D721Med (cell line): Measurements from ENCODE around the gene RFX3.
A peak's percentile ranks its signal among the peaks of the same experiment; 100 is the strongest.

Source experiments
- DNase-seq: peaks from one replicate; pipeline ENCODE4 v3.0.0; 2011; ENCODE audit warnings: low spot score; ENCODE audit not compliant: insufficient read length
- FAIRE-seq: peaks from 2 replicates; lab custom pipeline; 2011; peaks lifted over from hg19 to GRCh38; lab: Jason Lieb, UNC
- TF ChIP-seq, protein P1 (sequence below): IDR thresholded peaks from 2 replicates; pipeline ENCODE4 v1.5.1; 2012; ENCODE audit warnings: mild to moderate bottlenecking, control low read depth; ENCODE audit not compliant: insufficient read depth; ENCODE audit errors: missing control alignments

Gene RFX3

DNA sequence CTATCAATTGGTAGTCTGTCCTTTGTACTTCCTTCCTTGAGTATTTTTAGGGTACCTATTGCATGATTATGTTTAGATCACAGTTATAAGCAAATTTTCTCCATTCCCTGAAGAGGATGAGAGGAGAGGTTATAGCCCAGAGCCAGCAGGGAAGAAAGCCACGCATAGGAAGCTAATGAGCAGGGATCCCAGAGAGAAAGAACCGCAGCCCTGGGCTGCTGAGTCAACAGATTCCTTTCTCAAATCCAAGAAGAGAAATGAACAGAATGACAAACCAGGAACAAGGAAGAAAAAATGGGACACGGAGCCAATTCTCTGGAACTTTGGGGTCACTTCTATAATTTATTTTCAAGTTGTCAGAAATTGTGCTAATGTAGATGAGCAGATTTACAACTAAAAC, 284.5 kb downstream of the RFX3 start:
- FAIRE-seq (no peak), DNase-seq (no peak)
- TF ChIP-seq, protein P1, sequence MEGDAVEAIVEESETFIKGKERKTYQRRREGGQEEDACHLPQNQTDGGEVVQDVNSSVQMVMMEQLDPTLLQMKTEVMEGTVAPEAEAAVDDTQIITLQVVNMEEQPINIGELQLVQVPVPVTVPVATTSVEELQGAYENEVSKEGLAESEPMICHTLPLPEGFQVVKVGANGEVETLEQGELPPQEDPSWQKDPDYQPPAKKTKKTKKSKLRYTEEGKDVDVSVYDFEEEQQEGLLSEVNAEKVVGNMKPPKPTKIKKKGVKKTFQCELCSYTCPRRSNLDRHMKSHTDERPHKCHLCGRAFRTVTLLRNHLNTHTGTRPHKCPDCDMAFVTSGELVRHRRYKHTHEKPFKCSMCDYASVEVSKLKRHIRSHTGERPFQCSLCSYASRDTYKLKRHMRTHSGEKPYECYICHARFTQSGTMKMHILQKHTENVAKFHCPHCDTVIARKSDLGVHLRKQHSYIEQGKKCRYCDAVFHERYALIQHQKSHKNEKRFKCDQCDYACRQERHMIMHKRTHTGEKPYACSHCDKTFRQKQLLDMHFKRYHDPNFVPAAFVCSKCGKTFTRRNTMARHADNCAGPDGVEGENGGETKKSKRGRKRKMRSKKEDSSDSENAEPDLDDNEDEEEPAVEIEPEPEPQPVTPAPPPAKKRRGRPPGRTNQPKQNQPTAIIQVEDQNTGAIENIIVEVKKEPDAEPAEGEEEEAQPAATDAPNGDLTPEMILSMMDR = no peak

DNA sequence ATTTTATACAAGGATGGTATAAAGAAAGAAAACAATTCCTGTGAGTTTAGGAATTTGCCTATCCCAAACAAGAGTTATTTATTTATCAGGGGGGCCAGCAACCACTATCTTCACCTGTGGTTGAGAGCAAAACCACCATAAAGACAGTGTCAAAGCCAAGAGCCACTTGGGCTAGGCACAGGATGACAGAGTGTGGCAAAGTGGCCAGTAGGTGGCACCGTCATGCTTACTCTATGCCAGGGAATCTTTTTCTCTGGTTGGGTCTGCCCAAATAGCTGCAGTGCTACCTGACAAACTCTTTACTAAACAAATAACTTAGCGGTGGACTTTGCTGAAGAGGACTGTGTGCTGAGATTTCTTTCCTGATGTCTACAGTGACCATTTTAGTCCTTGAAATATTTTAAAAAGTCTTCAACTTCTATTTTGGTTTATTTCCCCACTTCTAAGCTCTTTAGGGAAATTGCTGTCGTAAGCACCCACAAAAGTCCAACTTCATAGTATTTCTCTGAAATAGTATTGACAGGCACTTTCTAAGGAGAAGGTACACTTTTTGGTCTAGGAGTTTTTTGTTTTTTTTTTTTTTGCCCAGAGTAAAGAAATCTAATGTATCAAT, 285.0 kb downstream of the RFX3 start:
- no peak for FAIRE-seq
- TF ChIP-seq, protein P1 = peak; percentile 93
- peak; percentile 28 for DNase-seq

DNA sequence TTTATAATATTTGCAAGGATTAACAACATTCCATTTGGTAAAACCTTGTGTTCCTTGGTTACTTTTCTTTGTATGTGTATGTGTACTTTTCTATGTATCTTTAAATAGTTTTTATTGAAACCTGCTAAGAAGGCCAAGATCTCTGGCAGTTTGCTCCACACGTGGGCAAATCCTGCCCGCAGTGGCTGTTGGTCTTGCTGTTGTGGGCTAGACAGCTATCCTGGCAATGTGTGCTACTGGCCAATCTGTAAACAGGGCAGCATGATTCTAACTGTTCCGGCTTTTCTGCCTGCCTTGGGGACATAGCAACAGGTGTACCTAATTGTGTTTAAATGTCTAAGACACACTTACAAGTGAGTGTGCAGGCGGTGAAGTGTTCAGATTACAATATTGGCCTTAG, 286.6 kb downstream of the RFX3 start:
- DNase-seq = no peak
- TF ChIP-seq, protein P1 = no peak
- FAIRE-seq = no peak

DNA sequence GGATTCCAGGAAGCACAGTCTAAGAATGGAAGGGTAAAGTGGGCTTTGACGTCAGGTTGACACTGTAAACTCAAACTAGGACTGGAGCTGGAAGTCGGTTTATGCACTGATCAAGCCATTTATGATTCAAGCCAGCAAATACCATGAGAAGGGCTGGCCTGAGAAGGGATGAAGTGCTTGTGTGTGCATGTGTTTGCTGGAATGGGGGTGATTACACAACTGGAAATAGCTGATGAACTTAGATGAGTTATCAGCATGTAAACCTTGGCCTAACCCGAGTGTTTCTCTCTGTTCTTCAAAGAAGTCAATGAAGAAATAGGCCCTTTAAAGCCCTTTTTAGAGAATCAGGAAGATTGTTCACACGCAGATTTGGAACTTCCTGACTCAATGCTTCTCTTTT, 287.6 kb downstream of the RFX3 start:
- DNase-seq (no peak), FAIRE-seq (no peak)
- TF ChIP-seq, protein P1 = no peak

DNA sequence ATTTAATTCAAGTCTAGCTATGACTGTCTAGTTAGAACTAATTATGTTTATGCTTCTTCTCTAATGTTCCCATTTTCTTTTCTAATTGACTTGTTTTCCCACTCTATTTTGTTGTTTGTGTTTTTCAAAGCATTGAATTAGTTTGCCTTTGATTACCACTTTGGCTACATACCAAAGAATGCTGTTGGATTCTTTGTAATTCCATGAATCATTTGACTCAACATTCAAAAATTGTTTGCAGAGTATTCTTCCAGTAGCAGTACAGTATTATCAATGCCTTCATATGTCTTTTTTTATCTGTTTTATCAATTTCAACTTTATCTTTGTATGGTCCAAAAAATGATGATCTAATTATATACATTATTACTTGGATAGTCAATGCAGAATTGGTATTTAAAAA, 288.7 kb downstream of the RFX3 start:
- FAIRE-seq = peak; percentile 64
- TF ChIP-seq, protein P1 = no peak
- DNase-seq = no peak

DNA sequence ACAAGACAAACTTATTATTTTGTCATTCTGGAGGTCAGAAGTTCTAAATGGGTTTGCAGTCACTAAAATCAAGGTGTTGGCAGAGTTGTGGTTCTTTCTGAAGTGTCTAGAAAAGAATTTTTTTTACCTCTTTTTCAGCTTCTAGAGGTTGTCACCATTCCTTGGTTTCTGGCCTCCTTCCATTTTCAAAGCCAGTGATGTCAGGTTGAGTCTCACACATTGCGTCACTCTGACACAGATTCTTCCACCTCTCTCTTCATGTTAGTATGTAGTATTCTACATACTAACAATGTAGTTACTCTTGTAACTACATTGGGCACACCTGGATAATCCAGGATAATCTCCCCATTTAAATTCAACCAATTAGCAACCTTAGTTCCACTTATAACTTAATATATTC, 290.3 kb downstream of the RFX3 start:
- DNase-seq (no peak), FAIRE-seq (no peak)
- TF ChIP-seq, protein P1 = no peak

DNA sequence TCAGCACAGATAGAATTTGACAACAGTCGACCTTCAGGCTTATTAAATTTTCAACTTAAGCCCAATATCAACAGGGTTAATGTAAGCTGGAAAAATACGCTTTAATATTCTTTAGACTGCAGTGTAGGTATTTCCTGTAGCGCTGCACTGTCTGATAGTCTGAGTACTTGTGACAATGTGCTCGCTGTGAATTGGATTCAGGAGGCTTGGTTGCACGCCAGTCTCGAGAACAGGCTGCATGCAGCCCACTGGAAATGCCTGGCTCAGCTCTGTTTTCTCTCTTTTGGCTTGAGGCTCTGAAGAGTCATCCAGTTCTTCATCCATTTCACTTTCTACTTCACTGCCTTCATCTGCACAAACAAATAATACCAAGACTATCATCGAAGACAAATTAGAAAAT, 300.9 kb downstream of the RFX3 start:
- FAIRE-seq (no peak), DNase-seq (no peak)
- TF ChIP-seq, protein P1 = no peak
